MM.1S (cell line): ENCODE measurements around the gene TRIM26.

Experiments used
- DNase-seq: peaks from one replicate; pipeline ENCODE4 v3.0.0-alpha.2; 2015
- H2AFZ ChIP-seq: fragments of 300-600 bp; sonication (generic); 2 replicates; pipeline ENCODE4 v1.6.0; 2016; ENCODE audit warnings: antibody characterized with exemption, low read length
- H3F3A ChIP-seq: fragments of 300-600 bp; sonication (generic); 2 replicates; pipeline ENCODE4 v1.6.1; 2016; ENCODE audit warnings: mild to moderate bottlenecking, antibody characterized with exemption, low read length, moderate library complexity, mixed read lengths; ENCODE audit not compliant: insufficient read depth
- H3K27ac ChIP-seq: fragments of 300-600 bp; sonication (generic); 2 replicates; pipeline ENCODE4 v1.5.1; 2016; ENCODE audit warnings: mild to moderate bottlenecking, low read length
- H3K27me3 ChIP-seq: fragments of 300-600 bp; sonication (generic); replicated peaks from 2 replicates; pipeline ENCODE4 v1.6.0; 2016; ENCODE audit warnings: low read length; ENCODE audit not compliant: insufficient read depth
- H3K36me3 ChIP-seq: fragments of 300-600 bp; sonication (generic); replicated peaks from 2 replicates; pipeline ENCODE4 v1.6.1; 2016; ENCODE audit warnings: mild to moderate bottlenecking, low read length, mixed read lengths; ENCODE audit not compliant: insufficient read depth
- H3K4me1 ChIP-seq: fragments of 300-600 bp; sonication (generic); 2 replicates; pipeline ENCODE4 v1.6.1; 2016; ENCODE audit warnings: low read length, mixed read lengths
- H3K4me2 ChIP-seq: fragments of 300-600 bp; sonication (generic); 2 replicates; pipeline ENCODE4 v1.6.0; 2016; ENCODE audit warnings: low read depth, low read length
- H3K4me3 ChIP-seq: fragments of 300-600 bp; sonication (generic); 2 replicates; pipeline ENCODE4 v1.5.1; 2016; ENCODE audit warnings: low read length, mixed read lengths
- H3K79me2 ChIP-seq: fragments of 300-600 bp; sonication (generic); 2 replicates; pipeline ENCODE4 v1.6.1; 2016; ENCODE audit warnings: mixed run types, low read length, mixed read lengths
- H3K9ac ChIP-seq: fragments of 300-600 bp; sonication (generic); 2 replicates; pipeline ENCODE4 v1.6.1; 2016; ENCODE audit warnings: low read length, mixed read lengths
- H3K9me2 ChIP-seq: fragments of 300-600 bp; sonication (generic); replicated peaks from 2 replicates; pipeline ENCODE4 v1.6.1; 2016; ENCODE audit warnings: mild to moderate bottlenecking, low read length, mixed read lengths; ENCODE audit not compliant: insufficient read depth
- H3K9me3 ChIP-seq: fragments of 300-600 bp; sonication (generic); replicated peaks from 2 replicates; pipeline ENCODE4 v1.6.1; 2016; ENCODE audit warnings: mild to moderate bottlenecking, low read length, mixed read lengths; ENCODE audit not compliant: insufficient read depth
- H4K20me1 ChIP-seq: fragments of 300-600 bp; sonication (generic); 2 replicates; pipeline ENCODE4 v1.6.1; 2016; ENCODE audit warnings: mild to moderate bottlenecking, low read length, moderate library complexity, mixed read lengths; ENCODE audit not compliant: insufficient read depth
- EZH2 ChIP-seq: fragments of 300-600 bp; sonication (generic); optimal IDR thresholded peaks from 2 replicates; pipeline ENCODE3; 2017; ENCODE audit warnings: low read depth, mild to moderate bottlenecking, antibody characterized with exemption, low read length, mixed read lengths
- EZH2phosphoT487 ChIP-seq: fragments of 300-600 bp; sonication (generic); IDR thresholded peaks from 2 replicates; pipeline ENCODE4 v1.6.1; 2018; ENCODE audit warnings: antibody characterized with exemption, low read length
- TF ChIP-seq, protein P1 (sequence below): fragments of 300-600 bp; sonication (generic); IDR thresholded peaks from 2 replicates; pipeline ENCODE4 v1.5.1; 2016; ENCODE audit warnings: antibody characterized with exemption, low read length, mixed read lengths

TRIM26 gene

GRCh38 chr6:30157999-30158398 lies 55.2 kb downstream of the TRIM26 start:
- no peaks in the 10 kb centered on the region for H3K36me3 ChIP-seq
- H3F3A ChIP-seq, result peaks cover 4% of the 10 kb centered on the region; the same call in 1 of the 2 replicates
- H3K9me3 ChIP-seq, result no peaks in the 10 kb centered on the region
- 0 out of 2 replicates have a peak, but pooled peaks cover 12% of the 10 kb centered on the region for H3K27me3 ChIP-seq
- peak overlapping the region; percentile 29; the same call in 1 of the 2 replicates for H3K4me2 ChIP-seq
- H2AFZ ChIP-seq, result no peak overlapping the region
- DNase-seq, result no peak
- TF ChIP-seq EZH2 (no peak), EZH2phosphoT487 (no peak)
- TF ChIP-seq, protein P1, sequence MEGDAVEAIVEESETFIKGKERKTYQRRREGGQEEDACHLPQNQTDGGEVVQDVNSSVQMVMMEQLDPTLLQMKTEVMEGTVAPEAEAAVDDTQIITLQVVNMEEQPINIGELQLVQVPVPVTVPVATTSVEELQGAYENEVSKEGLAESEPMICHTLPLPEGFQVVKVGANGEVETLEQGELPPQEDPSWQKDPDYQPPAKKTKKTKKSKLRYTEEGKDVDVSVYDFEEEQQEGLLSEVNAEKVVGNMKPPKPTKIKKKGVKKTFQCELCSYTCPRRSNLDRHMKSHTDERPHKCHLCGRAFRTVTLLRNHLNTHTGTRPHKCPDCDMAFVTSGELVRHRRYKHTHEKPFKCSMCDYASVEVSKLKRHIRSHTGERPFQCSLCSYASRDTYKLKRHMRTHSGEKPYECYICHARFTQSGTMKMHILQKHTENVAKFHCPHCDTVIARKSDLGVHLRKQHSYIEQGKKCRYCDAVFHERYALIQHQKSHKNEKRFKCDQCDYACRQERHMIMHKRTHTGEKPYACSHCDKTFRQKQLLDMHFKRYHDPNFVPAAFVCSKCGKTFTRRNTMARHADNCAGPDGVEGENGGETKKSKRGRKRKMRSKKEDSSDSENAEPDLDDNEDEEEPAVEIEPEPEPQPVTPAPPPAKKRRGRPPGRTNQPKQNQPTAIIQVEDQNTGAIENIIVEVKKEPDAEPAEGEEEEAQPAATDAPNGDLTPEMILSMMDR, result no peak
- H3K4me1 ChIP-seq, result peaks cover 5% of the 10 kb centered on the region; the same call in 1 of the 2 replicates
- H3K9ac ChIP-seq, result no peak overlapping the region
- no peaks in the 10 kb centered on the region for H3K79me2 ChIP-seq
- H3K9me2 ChIP-seq, result no peaks in the 10 kb centered on the region
- no peak overlapping the region for H3K4me3 ChIP-seq
- H4K20me1 ChIP-seq, result no peaks in the 10 kb centered on the region
- no peak overlapping the region for H3K27ac ChIP-seq

DNA sequence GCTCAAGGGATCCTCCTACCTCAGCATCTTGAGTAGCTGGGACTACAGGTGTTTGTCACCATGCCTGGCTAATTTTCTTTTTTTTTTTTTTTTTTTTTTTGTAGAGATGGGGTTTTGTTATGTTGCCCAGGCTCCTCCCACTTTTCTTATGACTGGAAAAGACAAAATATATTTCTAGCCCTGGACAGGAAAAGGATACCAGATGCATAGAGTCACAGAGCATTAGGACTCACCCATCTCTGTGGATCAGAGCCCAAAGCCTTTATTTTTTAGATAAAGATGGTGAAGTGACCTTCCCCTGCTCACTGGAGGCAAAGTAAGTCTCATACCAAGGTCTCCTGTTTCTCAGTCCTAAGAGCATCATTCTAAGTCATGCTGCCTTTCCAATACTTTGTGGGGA lies 55.6 kb downstream of the TRIM26 start:
- H3K27me3 ChIP-seq, result 0 out of 2 replicates have a peak, but pooled peaks cover 12% of the 10 kb centered on the region
- TF ChIP-seq EZH2phosphoT487 (no peak), EZH2 (no peak)
- TF ChIP-seq, protein P1, result no peak

DNA sequence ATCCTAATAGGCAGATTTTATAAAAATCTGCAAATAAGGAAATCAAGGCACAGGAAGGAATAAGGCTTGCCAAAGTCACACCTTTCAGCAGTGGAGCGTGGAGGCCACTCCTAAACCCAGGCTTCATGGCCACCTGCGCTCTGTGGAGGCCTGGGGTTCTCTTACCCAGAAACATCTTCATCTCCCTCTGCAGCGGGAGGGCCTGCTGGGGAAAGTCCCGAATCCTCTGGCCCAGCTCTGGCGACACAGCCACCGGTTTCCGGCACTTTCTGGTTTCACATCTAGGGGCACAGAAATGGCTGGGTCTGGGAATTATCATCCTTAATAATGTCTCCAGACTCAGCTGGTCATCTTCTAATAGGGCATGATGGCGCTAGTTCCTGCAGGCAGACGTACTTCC lies 56.4 kb downstream of the TRIM26 start:
- Histone ChIP-seq H3F3A (peaks cover 4% of the 10 kb centered on the region; the same call in 1 of the 2 replicates), H3K4me2 (no peak overlapping the region), H3K9ac (no peak overlapping the region), H3K36me3 (no peaks in the 10 kb centered on the region), H3K27ac (no peak overlapping the region), H4K20me1 (no peaks in the 10 kb centered on the region), H3K27me3 (0 out of 2 replicates have a peak, but pooled peaks cover 12% of the 10 kb centered on the region), H2AFZ (no peak overlapping the region), H3K9me3 (no peaks in the 10 kb centered on the region), H3K4me3 (no peak overlapping the region), H3K4me1 (peaks cover 5% of the 10 kb centered on the region; the same call in 1 of the 2 replicates), H3K79me2 (no peaks in the 10 kb centered on the region), H3K9me2 (no peaks in the 10 kb centered on the region)
- TF ChIP-seq, protein P1, result no peak
- TF ChIP-seq EZH2, result no peak
- no peak for DNase-seq

More for the DNA sequence above, 55.6 kb downstream of the TRIM26 start:
- H3K9me3 ChIP-seq, result no peaks in the 10 kb centered on the region
- peaks cover 4% of the 10 kb centered on the region; the same call in 1 of the 2 replicates for H3F3A ChIP-seq
- no peaks in the 10 kb centered on the region for H4K20me1 ChIP-seq
- H3K27ac ChIP-seq, result no peak overlapping the region
- no peak overlapping the region for H3K4me3 ChIP-seq
- DNase-seq, result no peak
- no peaks in the 10 kb centered on the region for H3K36me3 ChIP-seq
- no peaks in the 10 kb centered on the region for H3K9me2 ChIP-seq
- H3K4me1 ChIP-seq, result peaks cover 5% of the 10 kb centered on the region; the same call in 1 of the 2 replicates
- no peaks in the 10 kb centered on the region for H3K79me2 ChIP-seq
- H2AFZ ChIP-seq, result no peak overlapping the region
- no peak overlapping the region for H3K9ac ChIP-seq
- H3K4me2 ChIP-seq, result no peak overlapping the region
